Body of pancreas (tissue), 4 donors: ENCODE results near the gene TMSB15B. TPM values are rescaled to one million over a fixed set of nuclear protein-coding genes. Genes with fewer than 3 reads are reported as not detected.
"Not testable (repeated sequence)": the region's sequence is repeated elsewhere in the genome, so short reads cannot be mapped to it uniquely, and the experiment has no call there.

Experiments
- ATAC-seq: fragments of 150-250 bp; one replicate; pipeline ENCODE4 v1.9.1; 2016
- DNase-seq, 4 donors: peaks; one replicate each; pipeline ENCODE4 v3.0.0-alpha.2; 2019
- H3K27ac ChIP-seq, 4 donors: fragments of 200-600 bp; sonication (generic); 1 replicate in 3 of 4; 2 replicates in 1 of 4; pipeline versions ENCODE4 v1.5.1 to v1.6.1; 2016 to 2019; ENCODE audit warnings: mild to moderate bottlenecking in 1 of 4, mixed read lengths in 1 of 4, moderate library complexity in 1 of 4
- H3K27me3 ChIP-seq, 2 donors: fragments of 200-600 bp; sonication (generic); one replicate each; pipeline ENCODE4 v1.6.0; 2016; ENCODE audit warnings: mild to moderate bottlenecking in 1 of 2
- H3K36me3 ChIP-seq, 2 donors: fragments of 200-600 bp; sonication (generic); replicated peaks in 1 of 2; 2 replicates each; pipeline ENCODE4 v1.5.1; 2016; ENCODE audit warnings: low read depth in 2 of 2; ENCODE audit not compliant: insufficient read depth in 1 of 2
- H3K4me1 ChIP-seq: fragments of 200-600 bp; sonication (generic); one replicate; pipeline ENCODE4 v1.6.0; 2016
- H3K4me3 ChIP-seq, 2 donors: fragments of 200-600 bp; sonication (generic); 1 replicate in 1 of 2; 2 replicates in 1 of 2; pipeline ENCODE4 v1.5.1; 2016 to 2019
- H3K9me3 ChIP-seq, 3 donors: fragments of 200-600 bp; sonication (generic); 1 replicate in 2 of 3; 2 replicates in 1 of 3; pipeline ENCODE4 v1.5.1; 2016
- CTCF ChIP-seq, 7 experiments: fragments of 450-650 bp in 4 of 7; fragments of 200-600 bp in 3 of 7; sonication (generic) in 3 of 7; IDR thresholded peaks; one replicate each; pipeline ENCODE4 v1.5.1; 2016 to 2019; ENCODE audit warnings: antibody characterized with exemption in 7 of 7
- POLR2A ChIP-seq, 3 donors: fragments of 450-650 bp; IDR thresholded peaks; one replicate each; pipeline ENCODE4 v1.6.1; 2016; ENCODE audit warnings: antibody characterized with exemption in 3 of 3, mild to moderate bottlenecking in 2 of 3
- WGBS, 2 donors: methylation state at CpG; one replicate each; pipeline ENCODE4 v1.1.5; 2017; 5-methylcytosine and 5-hydroxymethylcytosine counted together
- intact Hi-C: fragments of 100-400 bp; cut with DNase I; formaldehyde crosslinking; loops from one replicate; pipeline ENCODE4 v1.15.1; 2023
- total RNA-seq, 2 donors: library from RNA; depleted of rRNA; stranded (reverse); fragments of >200 nt; gene quantifications; one replicate each; pipeline ENCODE4 v1.1.0, GENCODE V29; 2016

Gene TMSB15B
- total RNA-seq, 2 donors from 2014 or later, result 0.33 to 3.6 TPM

- TF ChIP-seq CTCF (IDR thresholded peaks at IDR 0.05) (no peak), POLR2A (IDR thresholded peaks at IDR 0.05) (no peak)
- WGBS, 2 donors, result 62 to 77% methylated on average over 1 to 4 of the region's 4 CpGs
- ATAC-seq (no peak), DNase-seq (no peak)
- no peak overlapping the region for H3K27ac ChIP-seq
- no peaks in the 10 kb centered on the region for H3K36me3 ChIP-seq
- H3K27me3 ChIP-seq, result no peaks in the 10 kb centered on the region
- no peaks in the 10 kb centered on the region for H3K9me3 ChIP-seq
- no peaks in the 10 kb centered on the region for H3K4me1 ChIP-seq
- intact Hi-C loops, result no loop called here
- H3K4me3 ChIP-seq, result no peak overlapping the region
Observed at GRCh38 chrX:103927030-103927429, 35.4 kb upstream of the TMSB15B start.

- intact Hi-C loops, result no loop called here
Observed at GRCh38 chrX:103927633-103928032, 34.8 kb upstream of the TMSB15B start.

GRCh38 chrX:103932133-103932532, 30.3 kb upstream of the TMSB15B start:
- no peak for ATAC-seq
- no peaks in the 10 kb centered on the region for H3K27me3 ChIP-seq
- H3K36me3 ChIP-seq, result no peaks in the 10 kb centered on the region
- intact Hi-C loops, result no loop called here
- no peak for DNase-seq
- TF ChIP-seq CTCF (IDR thresholded peaks at IDR 0.05), result no peak
- TF ChIP-seq POLR2A (IDR thresholded peaks at IDR 0.05), result no peak
- H3K9me3 ChIP-seq, result no peaks in the 10 kb centered on the region
- H3K27ac ChIP-seq, result no peak overlapping the region
- no peak overlapping the region for H3K4me3 ChIP-seq
- 34 to 56% methylated on average over 4 of the region's 4 CpGs for WGBS, 2 donors
- H3K4me1 ChIP-seq, result no peaks in the 10 kb centered on the region

More at GRCh38 chrX:103927633-103928032, 34.8 kb upstream of the TMSB15B start:
- H3K4me3 ChIP-seq, result no peak overlapping the region
- DNase-seq (no peak), ATAC-seq (no peak)
- no peaks in the 10 kb centered on the region for H3K4me1 ChIP-seq
- no peaks in the 10 kb centered on the region for H3K36me3 ChIP-seq
- TF ChIP-seq POLR2A (IDR thresholded peaks at IDR 0.05) (no peak), CTCF (IDR thresholded peaks at IDR 0.05) (no peak)
- WGBS, 2 donors, result 73 to 76% methylated on average over 4 of the region's 4 CpGs
- H3K27ac ChIP-seq, result no peak overlapping the region
- no peaks in the 10 kb centered on the region for H3K9me3 ChIP-seq
- no peaks in the 10 kb centered on the region for H3K27me3 ChIP-seq

GRCh38 chrX:103940257-103940656, 22.2 kb upstream of the TMSB15B start:
- ATAC-seq, H3K36me3 ChIP-seq, H3K9me3 ChIP-seq, H3K4me3 ChIP-seq, DNase-seq, H3K27me3 ChIP-seq, H3K4me1 ChIP-seq, H3K27ac ChIP-seq, intact Hi-C loops: not testable (repeated sequence)
- 54 to 58% methylated on average over 2 to 5 of the region's 6 CpGs for WGBS, 2 donors

- Histone ChIP-seq H3K36me3 (no peaks in the 10 kb centered on the region), H3K4me3 (no peak overlapping the region), H3K4me1 (no peaks in the 10 kb centered on the region), H3K27ac (no peak overlapping the region), H3K9me3 (no peaks in the 10 kb centered on the region), H3K27me3 (peaks cover 0 to 5% of the 10 kb centered on the region in 2 donors)
- peak in 1 of 4 donors; percentile 7 for DNase-seq
- TF ChIP-seq POLR2A (IDR thresholded peaks at IDR 0.05) (no peak), CTCF (IDR thresholded peaks at IDR 0.05) (peak in 6 of 7 experiments; percentile 11 to 56 (median 40))
- ATAC-seq, result no peak
- 14 to 18% methylated on average over 3 of the region's 3 CpGs for whole genome bisulfite sequencing, 2 donors
- intact Hi-C loops, result no loop called here
Observed at GRCh38 chrX:103941201-103941975, 21.0 kb upstream of the TMSB15B start.
